Iris pigment epithelial cell (primary cell): ENCODE results near the gene PLIN4.

ENCODE experiments used
- DNase-seq: peaks from one replicate; pipeline ENCODE4 v3.0.0-alpha.2; 2011; ENCODE audit warnings: low read depth

PLIN4 gene

GRCh38 chr19:4454747-4455718 lies 63.3 kb downstream of the PLIN4 start:
- peak; percentile 79 for DNase-seq

- DNase-seq: no peak
These were observed 64.8 kb downstream of the PLIN4 start for GRCh38 chr19:4453232-4454179.

GRCh38 chr19:4452230-4452990 lies 65.9 kb downstream of the PLIN4 start:
- DNase-seq: no peak
